ENCODE data around the gene PDE1C. TPM values are rescaled to one million over a fixed set of nuclear protein-coding genes. Genes with fewer than 3 reads are reported as not detected.
A peak's percentile ranks its signal among the peaks of the same experiment; 100 is the strongest.

PDE1C gene
- total and polyA plus RNA-seq, 4 experiments from 2014 or later: not detected

- Mint-ChIP-seq H3K4me3 (no peak overlapping the region), H3K27ac (peak overlapping the region in 1 of 7 donors; percentile 10), H3K4me1 (no peaks in the 10 kb centered on the region), H3K9me3 (peaks cover 3 to 17% (median 12%) of the 10 kb centered on the region in 8 donors), H3K27me3 (no peaks in the 10 kb centered on the region), H3K36me3 (no peaks in the 10 kb centered on the region)
- Histone ChIP-seq H3K27me3 (ENCODE audit: insufficient read depth, low read length) (no peaks in the 10 kb centered on the region), H3K27ac (ENCODE audit: low read depth, low read length) (no peak overlapping the region), H3K36me3 (ENCODE audit: insufficient read depth, low read length) (no peaks in the 10 kb centered on the region), H3K4me3 (ENCODE audit: low read length in 2 of 2) (no peak overlapping the region), H3K9me3 (ENCODE audit: control insufficient read depth in 1 of 2, low read length in 2 of 2) (no peaks in the 10 kb centered on the region), H3K4me1 (ENCODE audit: insufficient read depth, low read length) (no peaks in the 10 kb centered on the region)
- ChIA-PET POLR2A (ENCODE audit: partially characterized antibody) (no interaction called here), CTCF (ENCODE audit: partially characterized antibody) (no interaction called here)
- intact Hi-C loops (cut with micrococcal nuclease): no loop called here
- no peak for DNase-seq
These were observed 33.2 kb upstream of the PDE1C start for GRCh38 chr7:32103361-32103760.

- no peak overlapping the region for H3K27ac ChIP-seq (ENCODE audit: low read depth, low read length)
- peaks cover 3 to 17% (median 9%) of the 10 kb centered on the region in 8 donors for H3K9me3 Mint-ChIP-seq
- H3K4me3 ChIP-seq (ENCODE audit: low read length in 2 of 2): no peak overlapping the region
- no peak for DNase-seq
- H3K36me3 ChIP-seq (ENCODE audit: insufficient read depth, low read length): no peaks in the 10 kb centered on the region
- H3K27ac Mint-ChIP-seq: no peak overlapping the region
- CTCF ChIA-PET (ENCODE audit: partially characterized antibody): no interaction called here
- no peaks in the 10 kb centered on the region for H3K27me3 Mint-ChIP-seq
- no peaks in the 10 kb centered on the region for H3K9me3 ChIP-seq (ENCODE audit: control insufficient read depth in 1 of 2, low read length in 2 of 2)
- H3K4me1 ChIP-seq (ENCODE audit: insufficient read depth, low read length): no peaks in the 10 kb centered on the region
- H3K36me3 Mint-ChIP-seq: no peaks in the 10 kb centered on the region
- H3K27me3 ChIP-seq (ENCODE audit: insufficient read depth, low read length): no peaks in the 10 kb centered on the region
- POLR2A ChIA-PET (ENCODE audit: partially characterized antibody): no interaction called here
- no peak overlapping the region for H3K4me3 Mint-ChIP-seq
- intact Hi-C loops (cut with micrococcal nuclease): no loop called here
- no peaks in the 10 kb centered on the region for H3K4me1 Mint-ChIP-seq
These were observed 32.2 kb upstream of the PDE1C start for GRCh38 chr7:32102432-32102873.

DNA sequence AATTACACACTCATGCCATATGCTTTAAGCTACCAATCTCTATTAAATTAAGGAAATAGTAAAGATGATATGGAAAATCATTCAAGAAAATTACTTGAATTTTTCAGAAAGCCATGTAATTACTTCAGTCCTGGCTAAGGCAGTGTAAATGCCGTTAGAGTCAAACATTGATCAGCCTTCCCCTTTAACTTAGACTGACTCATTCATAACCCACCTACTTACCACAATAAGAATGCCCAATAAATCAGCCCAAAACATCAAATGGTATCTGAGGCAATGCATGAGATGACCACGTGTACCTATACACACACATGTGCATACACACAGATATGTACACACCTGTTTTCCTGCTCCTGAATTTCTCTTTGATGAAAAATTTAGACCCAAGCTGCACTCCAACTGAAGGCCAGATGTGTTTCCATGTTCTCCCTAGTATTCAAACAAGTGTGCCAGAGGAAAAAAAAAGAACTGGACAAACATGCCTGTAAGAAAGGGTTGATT, 30.2 kb upstream of the PDE1C start:
- H3K27ac Mint-ChIP-seq: no peak overlapping the region
- ChIA-PET CTCF (ENCODE audit: partially characterized antibody) (no interaction called here), POLR2A (ENCODE audit: partially characterized antibody) (no interaction called here)
- no peak overlapping the region for H3K4me3 ChIP-seq (ENCODE audit: low read length in 2 of 2)
- H3K36me3 ChIP-seq (ENCODE audit: insufficient read depth, low read length): no peaks in the 10 kb centered on the region
- no peaks in the 10 kb centered on the region for H3K4me1 ChIP-seq (ENCODE audit: insufficient read depth, low read length)
- H3K27me3 Mint-ChIP-seq: no peaks in the 10 kb centered on the region
- intact Hi-C loops (cut with micrococcal nuclease): no loop called here
- H3K9me3 Mint-ChIP-seq: peaks cover 0 to 11% (median 6%) of the 10 kb centered on the region in 8 donors
- H3K9me3 ChIP-seq (ENCODE audit: control insufficient read depth in 1 of 2, low read length in 2 of 2): no peaks in the 10 kb centered on the region
- no peaks in the 10 kb centered on the region for H3K4me1 Mint-ChIP-seq
- no peaks in the 10 kb centered on the region for H3K36me3 Mint-ChIP-seq
- H3K27me3 ChIP-seq (ENCODE audit: insufficient read depth, low read length): no peaks in the 10 kb centered on the region
- H3K4me3 Mint-ChIP-seq: no peak overlapping the region
- DNase-seq: no peak
- H3K27ac ChIP-seq (ENCODE audit: low read depth, low read length): no peak overlapping the region

DNA sequence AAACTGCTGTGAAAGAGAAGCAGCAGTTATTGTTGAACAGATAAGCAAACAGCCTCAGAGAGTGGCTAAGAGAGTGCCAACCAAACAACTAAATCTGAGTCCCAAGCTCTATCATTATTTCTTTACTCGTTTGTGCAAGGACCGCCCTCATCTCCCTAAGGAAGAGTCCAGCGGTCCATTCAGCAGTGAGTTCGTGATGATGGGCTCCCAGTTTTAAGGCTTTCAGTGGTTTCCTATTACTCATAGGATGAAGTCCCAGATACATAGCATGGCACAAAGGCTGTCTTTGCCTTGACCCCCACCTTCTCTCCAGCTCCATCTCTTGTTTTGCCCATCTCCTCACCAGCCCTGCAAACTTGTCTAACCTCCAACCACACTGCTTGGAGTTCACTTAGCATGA, 24.3 kb upstream of the PDE1C start:
- no peaks in the 10 kb centered on the region for H3K27me3 ChIP-seq (ENCODE audit: insufficient read depth, low read length)
- H3K27ac Mint-ChIP-seq: no peak overlapping the region
- no peak for DNase-seq
- POLR2A ChIA-PET (ENCODE audit: partially characterized antibody): no interaction called here
- H3K27ac ChIP-seq (ENCODE audit: low read depth, low read length): no peak overlapping the region
- CTCF ChIA-PET (ENCODE audit: partially characterized antibody): no interaction called here
- peaks cover 0 to 4% (median 2%) of the 10 kb centered on the region in 8 donors for H3K9me3 Mint-ChIP-seq
- no peaks in the 10 kb centered on the region for H3K4me1 ChIP-seq (ENCODE audit: insufficient read depth, low read length)
- intact Hi-C loops (cut with micrococcal nuclease): no loop called here
- H3K4me3 Mint-ChIP-seq: no peak overlapping the region
- H3K4me3 ChIP-seq (ENCODE audit: low read length in 2 of 2): no peak overlapping the region
- H3K36me3 ChIP-seq (ENCODE audit: insufficient read depth, low read length): no peaks in the 10 kb centered on the region
- no peaks in the 10 kb centered on the region for H3K9me3 ChIP-seq (ENCODE audit: control insufficient read depth in 1 of 2, low read length in 2 of 2)
- no peaks in the 10 kb centered on the region for H3K4me1 Mint-ChIP-seq
- no peaks in the 10 kb centered on the region for H3K36me3 Mint-ChIP-seq
- H3K27me3 Mint-ChIP-seq: no peaks in the 10 kb centered on the region

GRCh38 chr7:32093415-32094408, 23.5 kb upstream of the PDE1C start:
- no peaks in the 10 kb centered on the region for H3K36me3 Mint-ChIP-seq
- Histone ChIP-seq H3K4me3 (ENCODE audit: low read length in 2 of 2) (no peak overlapping the region), H3K27me3 (ENCODE audit: insufficient read depth, low read length) (no peaks in the 10 kb centered on the region), H3K9me3 (ENCODE audit: control insufficient read depth in 1 of 2, low read length in 2 of 2) (no peaks in the 10 kb centered on the region), H3K4me1 (ENCODE audit: insufficient read depth, low read length) (no peaks in the 10 kb centered on the region), H3K27ac (ENCODE audit: low read depth, low read length) (no peak overlapping the region), H3K36me3 (ENCODE audit: insufficient read depth, low read length) (no peaks in the 10 kb centered on the region)
- intact Hi-C loops (cut with micrococcal nuclease): no loop called here
- no peak overlapping the region for H3K4me3 Mint-ChIP-seq
- H3K27me3 Mint-ChIP-seq: no peaks in the 10 kb centered on the region
- H3K27ac Mint-ChIP-seq: no peak overlapping the region
- H3K9me3 Mint-ChIP-seq: peaks cover 0 to 4% (median 2%) of the 10 kb centered on the region in 8 donors
- H3K4me1 Mint-ChIP-seq: no peaks in the 10 kb centered on the region
- POLR2A ChIA-PET (ENCODE audit: partially characterized antibody): no interaction called here
- CTCF ChIA-PET (ENCODE audit: partially characterized antibody): no interaction called here
- no peak for DNase-seq

GRCh38 chr7:32092346-32092745, 22.1 kb upstream of the PDE1C start:
- Mint-ChIP-seq H3K36me3 (no peaks in the 10 kb centered on the region), H3K4me3 (no peak overlapping the region), H3K4me1 (no peaks in the 10 kb centered on the region), H3K9me3 (peaks cover 0 to 5% (median 3%) of the 10 kb centered on the region in 8 donors), H3K27me3 (no peaks in the 10 kb centered on the region), H3K27ac (no peak overlapping the region)
- CTCF ChIA-PET (ENCODE audit: partially characterized antibody): no interaction called here
- Histone ChIP-seq H3K9me3 (ENCODE audit: control insufficient read depth in 1 of 2, low read length in 2 of 2) (no peaks in the 10 kb centered on the region), H3K36me3 (ENCODE audit: insufficient read depth, low read length) (no peaks in the 10 kb centered on the region), H3K27ac (ENCODE audit: low read depth, low read length) (no peak overlapping the region), H3K4me1 (ENCODE audit: insufficient read depth, low read length) (no peaks in the 10 kb centered on the region), H3K4me3 (ENCODE audit: low read length in 2 of 2) (no peak overlapping the region), H3K27me3 (ENCODE audit: insufficient read depth, low read length) (no peaks in the 10 kb centered on the region)
- POLR2A ChIA-PET (ENCODE audit: partially characterized antibody): no interaction called here
- intact Hi-C loops (cut with micrococcal nuclease): no loop called here
- DNase-seq: no peak

DNA sequence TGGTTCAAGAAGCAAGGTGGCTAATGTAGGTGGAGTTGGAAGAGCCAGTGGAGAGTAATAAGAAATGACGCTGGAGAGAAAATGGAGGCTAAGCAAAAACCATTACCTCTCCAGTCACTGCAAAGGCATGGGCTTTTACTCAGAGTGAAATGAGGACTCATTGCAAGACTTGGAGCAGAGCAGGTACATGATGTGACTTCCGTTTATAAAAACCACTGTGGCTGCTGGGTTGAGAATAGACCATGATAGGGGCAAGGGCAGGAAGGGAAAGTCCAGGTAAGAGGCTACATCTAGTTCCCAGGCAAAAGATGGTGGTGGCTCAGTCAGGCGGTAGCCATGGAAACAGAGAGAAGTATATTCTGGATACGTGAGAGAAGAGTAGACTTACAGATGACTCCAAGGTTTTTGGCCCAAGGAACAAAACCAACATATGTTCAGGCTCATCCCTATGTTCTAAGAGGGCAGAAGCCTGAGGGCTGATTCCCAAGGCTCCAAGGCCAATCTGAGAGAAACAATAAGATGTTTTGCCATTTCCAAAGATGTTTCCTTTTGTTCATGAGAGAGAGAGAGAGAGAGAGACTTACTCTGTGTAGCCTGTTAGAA, 21.5 kb upstream of the PDE1C start:
- Histone ChIP-seq H3K36me3 (ENCODE audit: insufficient read depth, low read length) (no peaks in the 10 kb centered on the region), H3K4me3 (ENCODE audit: low read length in 2 of 2) (no peak overlapping the region), H3K27me3 (ENCODE audit: insufficient read depth, low read length) (no peaks in the 10 kb centered on the region), H3K4me1 (ENCODE audit: insufficient read depth, low read length) (no peaks in the 10 kb centered on the region), H3K9me3 (ENCODE audit: control insufficient read depth in 1 of 2, low read length in 2 of 2) (no peaks in the 10 kb centered on the region), H3K27ac (ENCODE audit: low read depth, low read length) (no peak overlapping the region)
- no peak for DNase-seq
- no peaks in the 10 kb centered on the region for H3K27me3 Mint-ChIP-seq
- H3K4me3 Mint-ChIP-seq: no peak overlapping the region
- ChIA-PET CTCF (ENCODE audit: partially characterized antibody) (no interaction called here), POLR2A (ENCODE audit: partially characterized antibody) (no interaction called here)
- peaks cover 0 to 5% (median 3%) of the 10 kb centered on the region in 8 donors for H3K9me3 Mint-ChIP-seq
- intact Hi-C loops (cut with micrococcal nuclease): no loop called here
- H3K36me3 Mint-ChIP-seq: no peaks in the 10 kb centered on the region
- no peaks in the 10 kb centered on the region for H3K4me1 Mint-ChIP-seq
- H3K27ac Mint-ChIP-seq: no peak overlapping the region
